ENCODE measurements around the gene MACF1.
"Not testable (repeated sequence)": the region's sequence is repeated elsewhere in the genome, so short reads cannot be mapped to it uniquely, and the experiment has no call there.

The MACF1 gene

DNA sequence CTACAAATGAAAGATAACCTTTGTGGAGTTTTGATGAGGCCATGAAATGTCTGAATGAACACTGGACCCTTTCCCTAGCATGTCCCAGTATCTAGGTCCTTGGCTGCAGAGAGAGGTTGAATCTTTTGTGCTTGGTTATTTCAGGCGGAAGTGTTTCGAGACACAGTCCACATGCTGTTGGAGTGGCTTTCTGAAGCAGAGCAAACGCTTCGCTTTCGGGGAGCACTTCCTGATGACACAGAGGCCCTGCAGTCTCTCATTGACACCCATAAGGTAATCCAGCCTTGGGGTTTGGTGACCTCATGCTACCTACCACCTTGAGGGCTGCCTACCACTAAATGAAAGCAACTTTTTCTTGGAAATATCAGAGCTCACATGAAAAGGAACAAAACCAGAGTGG is 248.0 kb downstream of the MACF1 start:
- peak in 1 of 2 donors; percentile 0 for DNase-seq (ENCODE audit: low read depth in 2 of 2)

DNA sequence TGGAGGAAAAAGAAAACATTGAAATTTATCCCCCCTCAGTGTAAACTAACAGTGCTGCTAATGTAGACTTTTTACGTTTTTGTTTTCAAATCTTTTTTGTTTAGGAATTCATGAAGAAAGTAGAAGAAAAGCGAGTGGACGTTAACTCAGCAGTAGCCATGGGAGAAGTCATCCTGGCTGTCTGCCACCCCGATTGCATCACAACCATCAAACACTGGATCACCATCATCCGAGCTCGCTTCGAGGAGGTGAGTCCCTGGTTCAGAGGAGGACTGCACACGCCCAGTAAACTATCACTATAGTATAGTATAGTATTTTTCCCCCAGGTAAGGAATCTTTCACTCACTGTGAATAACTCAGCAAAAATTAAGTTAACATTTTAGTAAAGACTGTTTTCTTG is 249.1 kb downstream of the MACF1 start:
- no peak for DNase-seq (ENCODE audit: low read depth in 2 of 2)

DNA sequence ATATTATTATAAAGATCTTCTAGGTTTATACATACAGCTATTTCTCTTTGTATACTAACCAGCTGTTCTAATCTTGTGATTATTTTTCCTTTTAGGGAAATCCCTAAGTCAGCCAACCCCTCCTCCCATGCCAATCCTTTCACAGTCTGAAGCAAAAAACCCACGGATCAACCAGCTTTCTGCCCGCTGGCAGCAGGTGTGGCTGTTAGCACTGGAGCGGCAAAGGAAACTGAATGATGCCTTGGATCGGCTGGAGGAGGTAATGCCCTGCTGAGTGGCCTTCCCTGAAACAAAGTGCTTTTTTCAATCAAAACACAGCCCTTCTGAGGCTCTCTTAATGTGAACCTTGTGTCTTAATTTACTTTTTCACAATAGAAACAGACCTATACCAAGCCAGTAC is 254.5 kb downstream of the MACF1 start:
- DNase-seq (ENCODE audit: low read depth in 2 of 2), result no peak

DNA sequence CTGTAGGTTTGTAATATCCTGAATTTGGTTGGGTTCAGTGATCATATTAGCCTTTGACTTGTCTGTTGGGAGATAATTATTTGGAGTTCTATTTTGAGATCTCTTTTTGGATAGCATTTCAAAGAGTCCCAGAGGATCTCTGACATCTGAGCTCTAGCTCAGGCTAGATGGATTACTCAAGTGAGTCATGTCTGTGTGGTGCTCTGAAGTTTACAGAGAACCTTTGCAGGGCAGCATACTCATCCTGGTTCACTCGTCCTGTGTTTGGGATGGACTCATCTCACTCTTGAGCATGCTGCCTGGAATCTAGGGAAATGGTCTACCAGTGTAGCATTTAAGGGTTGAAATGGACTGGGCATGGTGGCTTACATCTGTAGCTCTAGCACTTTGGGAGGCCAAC is 257.6 kb downstream of the MACF1 start:
- DNase-seq (ENCODE audit: low read depth in 2 of 2), result no peak

DNA sequence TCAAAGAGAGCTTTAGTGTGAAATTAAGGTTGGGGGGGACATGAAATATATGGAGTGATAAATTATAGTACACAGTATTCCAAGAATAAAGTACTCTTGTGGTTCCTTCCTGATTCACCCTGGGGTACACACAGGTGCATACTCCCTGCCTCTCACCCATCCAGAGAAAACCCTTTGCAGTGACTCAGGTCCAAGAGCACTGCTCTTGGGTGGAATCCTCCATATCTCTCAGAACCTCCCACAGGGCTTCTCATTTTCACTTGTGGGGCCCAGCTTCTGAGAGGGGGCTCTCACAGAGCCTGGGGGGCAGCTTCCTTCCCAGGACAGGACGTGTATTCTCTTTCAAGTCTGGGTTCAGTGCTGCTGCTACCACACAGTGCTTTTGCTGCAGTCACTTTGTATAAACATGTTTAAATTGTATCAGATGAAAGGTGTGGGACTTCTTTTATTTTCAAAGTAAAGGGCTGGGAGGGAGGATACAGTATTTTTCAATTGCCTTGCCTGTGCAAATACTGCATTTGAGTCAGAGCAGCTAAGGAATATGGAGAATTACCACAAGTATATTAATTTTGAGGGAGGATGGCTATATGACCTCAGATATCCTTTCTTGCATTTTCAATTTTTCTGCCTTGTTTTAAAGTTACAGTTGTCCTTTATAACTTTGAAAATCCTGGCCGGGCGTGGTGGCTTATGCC is 262.1 kb downstream of the MACF1 start:
- DNase-seq (ENCODE audit: low read depth in 2 of 2), result no peak

DNA sequence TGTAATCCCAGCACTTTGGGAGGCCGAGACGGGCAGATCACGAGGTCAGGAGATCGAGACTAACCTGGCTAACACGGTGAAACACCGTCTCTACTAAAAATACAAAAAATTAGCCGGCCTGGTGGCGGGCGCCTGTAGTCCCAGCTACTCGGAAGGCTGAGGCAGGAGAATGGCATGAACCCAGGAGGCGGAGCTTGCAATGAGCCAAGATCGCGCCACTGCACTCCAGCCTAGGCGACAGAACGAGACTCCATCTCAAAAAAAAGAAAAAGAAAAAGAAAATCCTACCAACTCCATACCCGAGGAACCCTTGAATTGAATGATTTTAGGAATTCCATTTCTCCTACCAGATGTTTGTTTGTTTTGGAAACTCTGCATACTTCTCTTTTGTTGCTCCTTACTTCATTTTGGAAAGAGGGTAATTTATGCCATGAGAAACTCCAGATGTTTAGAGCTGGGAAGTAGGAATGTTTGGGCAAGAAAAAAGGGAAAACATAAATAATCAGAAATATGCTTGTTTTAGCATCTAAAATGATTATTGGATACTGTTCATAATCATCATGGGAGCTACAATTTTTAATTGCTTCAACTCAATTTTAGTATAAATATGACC is 262.7 kb downstream of the MACF1 start:
- not testable (repeated sequence) for DNase-seq (ENCODE audit: low read depth in 2 of 2)

DNA sequence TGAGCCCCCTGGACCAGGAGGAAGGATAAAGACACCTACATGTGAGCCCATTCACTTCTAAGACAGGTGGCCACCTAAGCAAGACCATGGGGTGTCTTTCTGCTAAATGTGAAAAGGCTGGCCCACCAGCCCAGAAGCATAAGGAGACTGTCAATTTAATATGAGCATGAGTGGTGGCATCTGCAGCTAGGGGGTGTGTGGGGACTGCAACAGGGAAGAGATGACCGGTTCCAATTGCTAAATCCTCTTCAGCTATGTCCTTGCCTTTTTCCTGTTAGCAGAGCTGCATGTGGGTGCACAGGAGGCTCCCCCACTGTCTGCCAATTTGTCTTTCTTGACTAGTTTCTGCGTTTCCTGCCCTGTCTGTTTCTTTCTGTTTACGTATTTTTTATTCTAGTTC is 264.7 kb downstream of the MACF1 start:
- DNase-seq (ENCODE audit: low read depth in 2 of 2), result no peak

DNA sequence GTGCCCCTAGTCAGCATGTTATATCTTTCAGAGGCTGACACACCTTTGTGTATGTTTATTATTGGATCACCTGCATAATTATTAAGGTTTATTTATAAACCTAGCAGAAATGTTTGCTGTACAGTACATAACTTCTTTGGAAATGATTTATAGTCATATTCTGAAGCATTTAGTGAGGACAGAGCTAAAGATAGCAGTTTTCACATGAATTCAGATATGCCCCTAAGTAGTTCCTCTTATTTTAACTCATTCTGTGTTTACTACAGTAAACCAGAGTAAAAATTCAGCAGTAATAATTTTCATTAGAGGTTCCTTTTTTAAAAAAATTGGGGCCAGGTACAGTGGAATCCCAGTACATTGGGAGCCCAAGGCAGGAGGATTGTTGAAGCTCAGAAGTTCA is 265.5 kb downstream of the MACF1 start:
- DNase-seq (ENCODE audit: low read depth in 2 of 2), result no peak

DNA sequence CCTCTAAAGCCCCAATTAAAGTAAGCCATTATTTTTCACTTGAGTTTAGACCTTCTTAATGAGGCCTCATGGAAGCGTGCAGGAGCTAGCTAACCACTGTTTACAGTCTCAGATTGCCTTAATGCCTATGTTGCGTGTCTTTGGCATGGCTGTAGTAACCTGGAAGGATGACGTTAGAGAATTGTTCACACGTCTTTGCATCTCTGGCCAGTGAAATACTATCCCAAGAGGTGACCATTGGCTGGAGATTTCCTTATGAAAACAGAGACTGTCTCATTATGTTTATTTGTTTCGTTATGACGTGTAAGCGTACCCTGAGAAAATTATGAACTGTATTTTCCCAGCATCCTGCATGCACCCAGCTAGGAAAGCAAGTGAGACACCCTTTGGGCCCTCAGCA is 268.3 kb downstream of the MACF1 start:
- no peak for DNase-seq (ENCODE audit: low read depth in 2 of 2)

DNA sequence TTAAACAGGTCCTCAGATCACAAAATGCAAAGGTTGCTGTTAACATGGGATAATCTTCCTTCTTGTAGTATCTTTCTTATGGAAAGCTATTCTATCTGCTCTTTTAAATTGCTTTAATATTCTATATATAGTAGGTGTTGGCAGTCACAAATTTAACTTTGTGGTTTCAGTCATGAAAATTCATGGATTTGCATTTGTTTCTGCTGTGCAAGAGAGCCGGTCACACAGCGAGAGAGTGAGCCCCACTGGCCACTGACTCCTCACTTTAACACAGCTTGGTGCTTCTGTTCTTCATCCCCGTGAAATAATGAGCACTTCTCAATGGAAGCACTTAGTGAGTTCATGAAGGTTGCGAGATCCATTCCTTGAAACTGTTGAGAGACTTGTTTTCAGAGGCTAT is 268.8 kb downstream of the MACF1 start:
- no peak for DNase-seq (ENCODE audit: low read depth in 2 of 2)

DNA sequence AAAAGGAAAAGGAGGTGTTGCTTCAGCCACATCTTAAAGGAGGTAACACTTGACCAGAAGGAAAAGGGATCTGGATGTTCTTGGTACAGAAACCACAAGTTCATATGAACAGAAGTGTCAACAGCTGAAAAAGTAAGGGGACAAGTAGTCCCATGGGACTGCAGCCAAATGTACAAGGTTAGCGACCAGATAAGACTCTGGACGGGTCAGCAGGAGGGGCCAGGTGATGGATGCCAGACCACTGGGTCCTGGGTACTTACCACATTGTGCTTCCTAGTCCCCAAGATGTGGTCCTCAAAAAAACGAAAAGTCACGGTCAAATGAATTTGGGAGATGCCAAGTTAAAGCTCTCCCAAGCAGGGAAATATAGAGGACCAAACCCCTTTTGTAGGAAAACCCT is 270.3 kb downstream of the MACF1 start:
- DNase-seq (ENCODE audit: low read depth in 2 of 2), result no peak

DNA sequence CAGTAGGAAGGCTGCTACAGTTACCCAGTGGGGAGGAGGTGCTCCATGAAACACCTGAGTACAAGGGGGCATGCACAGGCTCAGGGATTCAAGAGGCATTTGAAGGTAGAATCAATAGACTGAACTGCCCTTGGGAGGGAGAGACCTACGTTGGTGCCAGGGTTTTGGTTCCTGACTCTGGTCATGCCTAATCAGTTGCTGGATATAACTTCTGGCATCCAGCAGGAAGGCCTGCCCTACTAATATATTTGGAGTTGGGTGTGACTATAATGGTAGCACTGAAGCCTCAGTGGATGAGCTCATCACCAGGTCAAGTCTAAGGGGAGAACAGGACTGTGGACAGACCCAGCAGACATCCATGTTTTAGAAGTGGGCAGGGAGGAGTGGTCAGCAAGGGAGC is 271.1 kb downstream of the MACF1 start:
- DNase-seq (ENCODE audit: low read depth in 2 of 2), result not testable (repeated sequence)

DNA sequence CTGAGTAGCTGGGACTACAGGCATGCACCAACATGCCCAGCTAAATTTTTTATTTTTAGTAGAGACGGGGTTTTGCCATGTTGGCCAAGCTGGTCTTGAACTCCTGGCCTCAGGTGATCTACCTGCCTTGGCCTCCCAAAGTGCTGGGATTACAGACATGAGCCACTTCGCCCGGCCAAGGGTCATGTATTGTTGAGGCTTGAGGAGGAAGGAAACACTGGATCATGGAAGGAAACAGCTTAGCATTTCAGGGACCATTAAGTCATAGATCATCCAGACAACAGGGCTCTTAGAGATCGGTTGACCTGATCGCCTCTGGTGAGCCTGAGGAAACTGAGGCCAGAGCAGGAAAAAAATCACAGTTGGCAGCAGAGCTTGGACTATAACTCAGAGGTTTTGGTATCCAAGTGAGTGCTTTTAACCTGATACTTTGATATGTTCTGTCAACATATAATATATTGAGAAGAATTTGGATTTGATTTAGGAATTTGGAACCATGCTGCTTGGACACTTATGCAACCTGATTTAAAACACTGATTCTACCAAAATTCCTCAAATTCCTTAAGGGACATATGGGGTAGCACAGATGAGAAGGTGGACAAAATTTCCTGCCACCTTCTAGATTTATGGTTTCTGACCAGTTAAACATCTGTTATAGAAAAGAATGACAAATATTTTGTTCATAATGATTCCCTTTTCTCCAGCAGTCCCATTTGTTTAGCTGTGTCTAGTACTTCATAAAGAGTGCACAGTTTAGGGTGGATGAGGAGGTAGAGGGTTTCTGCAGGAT is 273.8 kb downstream of the MACF1 start:
- no peak for DNase-seq (ENCODE audit: low read depth in 2 of 2)

DNA sequence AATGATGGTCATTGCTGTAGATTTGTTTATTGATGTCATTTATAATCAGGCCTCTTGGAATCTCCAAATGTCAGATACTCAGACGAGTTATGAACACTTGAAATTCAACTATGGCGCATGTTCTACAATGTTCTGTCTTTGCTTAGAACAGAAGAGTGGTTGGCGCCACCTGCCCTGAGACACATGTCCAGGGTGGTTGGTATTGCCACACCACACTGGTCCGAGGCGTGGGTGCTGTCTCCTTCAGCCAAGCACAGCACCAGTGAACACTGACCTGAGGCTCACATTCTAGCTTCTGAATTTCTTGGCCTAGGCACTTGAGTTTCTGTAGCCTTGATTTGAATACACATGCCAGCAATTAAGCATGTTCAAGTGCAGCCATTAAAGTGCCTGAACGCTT is 276.8 kb downstream of the MACF1 start:
- no peak for DNase-seq (ENCODE audit: low read depth in 2 of 2)

DNA sequence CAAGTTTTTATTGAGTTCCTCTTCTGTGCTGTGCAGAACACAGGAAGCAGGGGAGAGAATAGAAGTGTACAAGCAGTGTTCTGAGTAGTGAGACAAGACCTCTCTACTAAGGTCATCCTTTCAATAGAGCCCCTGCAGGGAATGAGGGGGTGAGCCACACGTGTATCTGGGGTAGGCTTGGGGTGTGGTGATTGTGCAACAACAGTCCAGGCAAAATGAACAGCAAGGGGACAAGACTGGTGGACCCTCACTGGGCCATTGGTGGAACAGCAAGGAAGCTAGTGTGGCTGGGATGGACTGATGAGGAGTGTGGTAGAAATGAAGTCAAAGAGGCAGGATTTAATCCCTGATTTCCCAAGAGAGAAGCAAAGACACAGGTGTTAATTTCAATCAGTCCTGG is 278.8 kb downstream of the MACF1 start:
- no peak for DNase-seq (ENCODE audit: low read depth in 2 of 2)

DNA sequence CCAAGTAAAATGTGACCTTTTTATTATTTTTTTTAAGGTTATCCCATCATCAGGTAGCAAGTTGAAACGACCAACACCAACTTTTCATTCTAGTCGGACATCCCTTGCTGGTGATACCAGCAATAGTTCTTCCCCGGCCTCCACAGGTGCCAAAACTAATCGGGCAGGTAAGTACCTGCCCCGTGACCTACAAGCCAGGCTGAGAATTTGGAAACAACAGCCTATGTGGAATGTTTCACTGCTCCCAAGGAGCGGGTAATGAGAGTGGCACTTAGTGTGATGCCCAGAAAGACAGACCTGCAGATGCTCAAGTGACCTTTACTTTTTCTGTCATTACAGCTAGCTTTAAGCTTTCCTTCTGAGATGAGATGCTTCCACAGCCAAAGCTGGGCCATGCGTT is 280.1 kb downstream of the MACF1 start:
- no peak for DNase-seq (ENCODE audit: low read depth in 2 of 2)

DNA sequence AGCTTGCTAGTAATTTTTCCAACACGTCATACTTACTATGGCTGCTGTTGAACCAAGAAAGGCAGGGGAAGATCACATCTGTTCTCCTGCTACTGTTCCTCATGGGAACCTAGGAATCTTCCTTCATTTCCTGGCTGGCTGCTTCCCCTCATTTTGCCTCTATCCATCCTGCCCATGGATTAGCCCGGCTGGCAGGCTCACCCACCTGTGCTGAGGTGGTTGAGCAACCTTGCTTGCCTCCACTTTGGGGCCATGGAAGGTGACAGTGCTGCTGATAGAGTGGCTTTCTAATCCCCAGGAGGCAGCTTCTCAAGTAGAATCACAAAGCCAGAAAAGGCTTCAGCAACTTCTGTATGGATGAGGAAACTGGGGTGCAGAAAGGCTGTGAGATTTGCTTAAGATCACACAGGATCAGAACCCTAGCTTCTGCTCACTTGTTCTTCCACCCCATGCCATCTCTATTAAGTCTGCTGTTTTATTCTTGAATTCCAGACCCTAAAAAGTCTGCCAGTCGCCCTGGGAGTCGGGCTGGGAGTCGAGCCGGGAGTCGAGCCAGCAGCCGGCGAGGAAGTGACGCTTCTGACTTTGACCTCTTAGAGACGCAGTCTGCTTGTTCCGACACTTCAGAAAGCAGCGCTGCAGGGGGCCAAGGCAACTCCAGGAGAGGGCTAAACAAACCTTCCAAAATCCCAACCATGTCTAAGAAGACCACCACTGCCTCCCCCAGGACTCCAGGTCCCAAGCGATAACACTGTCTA is 280.7 kb downstream of the MACF1 start:
- no peak for DNase-seq (ENCODE audit: low read depth in 2 of 2)

DNA sequence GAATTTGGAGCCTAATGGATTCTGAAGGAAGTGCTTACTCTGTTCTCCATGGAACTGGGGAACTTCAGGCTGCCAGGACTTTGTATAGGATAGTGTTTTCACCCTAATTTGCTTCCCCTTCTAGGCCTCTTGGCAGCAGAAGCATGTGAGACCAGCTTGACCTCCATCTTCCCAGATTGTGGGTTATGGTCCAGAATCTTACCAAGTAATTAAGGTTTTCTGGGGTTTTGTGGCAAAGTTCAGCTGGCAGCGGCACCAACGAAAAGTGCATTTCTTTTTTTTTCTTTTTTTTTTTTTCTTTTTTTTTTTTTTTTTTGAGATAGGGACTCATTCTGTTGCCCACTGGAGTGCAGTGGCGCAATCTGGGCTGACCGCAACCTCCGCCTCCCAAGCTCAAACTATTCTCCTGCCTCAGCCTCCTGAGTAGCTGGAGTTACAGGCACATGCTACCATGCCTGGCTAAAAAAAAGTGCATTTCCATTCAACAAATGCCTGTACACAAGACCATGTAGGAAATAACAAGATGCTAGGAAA is 283.6 kb downstream of the MACF1 start:
- DNase-seq (ENCODE audit: low read depth in 2 of 2), result no peak

DNA sequence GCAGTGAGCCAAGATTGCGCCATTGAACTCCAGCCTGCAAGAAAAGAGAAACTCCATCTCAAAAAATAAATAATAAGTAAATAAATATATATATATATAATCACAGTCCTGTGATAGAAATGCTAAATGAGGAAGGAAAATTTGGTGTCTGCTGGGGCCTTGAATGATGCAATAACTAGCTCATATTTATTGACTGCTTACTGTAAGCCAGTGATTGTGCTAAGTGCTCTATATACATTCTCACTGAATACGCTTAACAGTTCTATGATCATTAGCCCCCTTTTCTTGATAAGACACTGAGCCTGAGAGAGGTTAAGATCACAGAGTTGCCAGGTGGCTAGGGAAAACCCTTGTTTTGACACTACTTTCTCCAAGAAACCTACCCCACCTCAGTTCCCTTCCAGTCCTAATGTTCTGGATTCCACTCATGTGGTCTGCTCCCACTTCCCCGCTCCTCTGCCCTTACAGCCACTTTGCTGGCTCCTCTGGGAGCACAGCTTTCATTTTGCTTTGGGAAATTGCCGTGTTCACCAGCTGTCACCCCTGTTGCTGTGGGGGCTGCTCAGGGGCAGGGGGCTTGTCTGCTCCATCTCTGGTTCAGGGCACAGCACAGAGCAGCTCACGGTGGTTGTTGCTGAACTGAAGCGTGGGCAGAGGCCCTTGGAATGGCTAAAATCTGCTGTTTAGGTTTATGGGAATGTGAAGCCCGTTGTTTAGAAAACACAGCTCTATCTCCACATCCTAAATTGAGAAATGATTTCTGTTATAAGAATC is 284.5 kb downstream of the MACF1 start:
- no peak for DNase-seq (ENCODE audit: low read depth in 2 of 2)

DNA sequence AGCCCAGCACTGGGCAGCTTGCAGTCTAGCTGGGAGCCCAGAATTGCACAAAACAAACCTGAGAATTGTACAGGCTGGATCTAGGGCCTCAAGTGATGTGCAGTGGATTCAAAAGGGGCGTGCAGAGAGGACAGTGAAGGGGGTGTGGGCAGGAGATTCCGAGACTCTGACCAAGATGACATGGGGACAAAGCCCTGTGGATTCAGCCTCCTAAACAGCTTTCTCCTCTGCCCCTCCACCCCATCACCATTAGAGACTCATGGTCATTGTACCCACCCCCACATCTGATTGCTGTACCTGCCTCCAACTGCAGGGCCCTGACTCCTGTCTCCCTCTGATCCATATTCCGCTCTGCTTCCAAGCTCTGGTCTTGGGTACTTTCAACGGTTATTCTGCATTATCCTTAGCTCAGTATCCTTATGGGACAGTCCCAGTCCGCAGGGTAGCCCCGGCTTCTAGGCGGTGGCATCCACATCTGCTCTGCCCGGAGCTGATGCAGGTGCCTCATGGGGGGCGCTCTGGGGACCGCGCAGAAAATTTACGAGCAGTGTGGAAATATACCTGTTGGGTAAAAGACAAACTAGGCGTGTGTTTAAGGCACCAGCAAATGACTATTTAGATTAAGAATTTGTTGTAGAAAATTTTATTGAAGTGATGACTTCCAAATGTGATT is 285.2 kb downstream of the MACF1 start:
- DNase-seq (ENCODE audit: low read depth in 2 of 2), result no peak
